Natural killer cell (primary cell): Measurements from ENCODE around the gene PRPF39. TPM values are rescaled to one million over a fixed set of nuclear protein-coding genes. Genes with fewer than 3 reads are reported as not detected.

Experiments used
- ATAC-seq, 3 donors: fragments of 150-1000 bp in 2 of 3; fragments of 200-7000 bp in 1 of 3; cut with Tn5 transposase; 1 replicate in 1 of 3; 2 replicates in 2 of 3; pipeline ENCODE4 v1.10.0; 2021; ENCODE audit warnings: mild to moderate bottlenecking in 2 of 3, moderate library complexity in 2 of 3
- DNase-seq, 2 donors: peaks; one replicate each; pipeline versions ENCODE4 v3.0.0 to v3.0.0-alpha.2; 2013 to 2021; ENCODE audit warnings: mixed read lengths in 1 of 2
- H3K27ac ChIP-seq: one replicate; pipeline ENCODE4 v1.5.1; 2013; ENCODE audit warnings: mild to moderate bottlenecking, low read length
- H3K27me3 ChIP-seq: one replicate; pipeline ENCODE4 v1.6.1; 2013; ENCODE audit warnings: low read length; ENCODE audit not compliant: control insufficient read depth, insufficient read depth
- H3K36me3 ChIP-seq: one replicate; pipeline ENCODE4 v1.6.1; 2013; ENCODE audit warnings: low read length; ENCODE audit not compliant: control insufficient read depth, insufficient read depth
- H3K4me1 ChIP-seq: one replicate; pipeline ENCODE4 v1.6.1; 2013; ENCODE audit warnings: low read length; ENCODE audit not compliant: control insufficient read depth, insufficient read depth
- H3K4me3 ChIP-seq: one replicate; pipeline ENCODE4 v1.5.1; 2013; ENCODE audit warnings: low read length
- H3K9me3 ChIP-seq: one replicate; pipeline ENCODE4 v1.6.1; 2013; ENCODE audit warnings: low read length; ENCODE audit not compliant: control insufficient read depth, insufficient read depth
- H3K27ac Mint-ChIP-seq, 2 donors: one replicate each; pipeline ENCODE4 v1.8.0; 2022; ENCODE audit warnings: mild to moderate bottlenecking in 2 of 2, mixed read lengths in 2 of 2, moderate library complexity in 1 of 2
- H3K27me3 Mint-ChIP-seq, 2 donors: one replicate each; pipeline ENCODE4 v1.8.0; 2022; ENCODE audit warnings: low read depth in 2 of 2, mixed read lengths in 2 of 2
- H3K36me3 Mint-ChIP-seq: one replicate; pipeline ENCODE4 v1.8.0; 2022; ENCODE audit warnings: mixed read lengths
- H3K4me1 Mint-ChIP-seq, 2 donors: one replicate each; pipeline ENCODE4 v1.8.0; 2022; ENCODE audit warnings: mixed read lengths in 2 of 2
- H3K4me3 Mint-ChIP-seq: one replicate; pipeline ENCODE4 v1.8.0; 2022; ENCODE audit warnings: mild to moderate bottlenecking, moderate library complexity, mixed read lengths
- H3K9me3 Mint-ChIP-seq, 2 donors: one replicate each; pipeline ENCODE4 v1.8.0; 2022; ENCODE audit warnings: mixed read lengths in 2 of 2
- WGBS: methylation state at CpG from one replicate; pipeline ENCODE4 v1.1.7; 2013; ENCODE audit warnings: missing lambda C conversion rate; ENCODE audit not compliant: insufficient coverage; 5-methylcytosine and 5-hydroxymethylcytosine counted together
- intact Hi-C: fragments of 100-400 bp; cut with micrococcal nuclease; formaldehyde crosslinking; loops from one replicate; pipeline ENCODE4 v1.14.2; 2022
- total RNA-seq, 4 donors: library from RNA; stranded (reverse); fragments of 120-200 nt in 1 of 4; gene quantifications; one replicate each; pipeline versions ENCODE4 v1.2.3 to v1.2.4, GENCODE V29; 2013 to 2022
- TF ChIP-seq, protein P1 (sequence below): fragments of 200-600 bp; IDR thresholded peaks from one replicate; pipeline ENCODE4 v1.8.0; 2022; ENCODE audit warnings: antibody characterized with exemption

PRPF39 gene, protein sequence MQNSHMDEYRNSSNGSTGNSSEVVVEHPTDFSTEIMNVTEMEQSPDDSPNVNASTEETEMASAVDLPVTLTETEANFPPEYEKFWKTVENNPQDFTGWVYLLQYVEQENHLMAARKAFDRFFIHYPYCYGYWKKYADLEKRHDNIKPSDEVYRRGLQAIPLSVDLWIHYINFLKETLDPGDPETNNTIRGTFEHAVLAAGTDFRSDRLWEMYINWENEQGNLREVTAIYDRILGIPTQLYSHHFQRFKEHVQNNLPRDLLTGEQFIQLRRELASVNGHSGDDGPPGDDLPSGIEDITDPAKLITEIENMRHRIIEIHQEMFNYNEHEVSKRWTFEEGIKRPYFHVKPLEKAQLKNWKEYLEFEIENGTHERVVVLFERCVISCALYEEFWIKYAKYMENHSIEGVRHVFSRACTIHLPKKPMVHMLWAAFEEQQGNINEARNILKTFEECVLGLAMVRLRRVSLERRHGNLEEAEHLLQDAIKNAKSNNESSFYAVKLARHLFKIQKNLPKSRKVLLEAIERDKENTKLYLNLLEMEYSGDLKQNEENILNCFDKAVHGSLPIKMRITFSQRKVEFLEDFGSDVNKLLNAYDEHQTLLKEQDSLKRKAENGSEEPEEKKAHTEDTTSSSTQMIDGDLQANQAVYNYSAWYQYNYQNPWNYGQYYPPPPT
- 10 to 100 TPM; 49.2 to 61.2 (median 52.5) TPM for total RNA-seq
- total RNA-seq (2013), result 62.0 TPM

DNA sequence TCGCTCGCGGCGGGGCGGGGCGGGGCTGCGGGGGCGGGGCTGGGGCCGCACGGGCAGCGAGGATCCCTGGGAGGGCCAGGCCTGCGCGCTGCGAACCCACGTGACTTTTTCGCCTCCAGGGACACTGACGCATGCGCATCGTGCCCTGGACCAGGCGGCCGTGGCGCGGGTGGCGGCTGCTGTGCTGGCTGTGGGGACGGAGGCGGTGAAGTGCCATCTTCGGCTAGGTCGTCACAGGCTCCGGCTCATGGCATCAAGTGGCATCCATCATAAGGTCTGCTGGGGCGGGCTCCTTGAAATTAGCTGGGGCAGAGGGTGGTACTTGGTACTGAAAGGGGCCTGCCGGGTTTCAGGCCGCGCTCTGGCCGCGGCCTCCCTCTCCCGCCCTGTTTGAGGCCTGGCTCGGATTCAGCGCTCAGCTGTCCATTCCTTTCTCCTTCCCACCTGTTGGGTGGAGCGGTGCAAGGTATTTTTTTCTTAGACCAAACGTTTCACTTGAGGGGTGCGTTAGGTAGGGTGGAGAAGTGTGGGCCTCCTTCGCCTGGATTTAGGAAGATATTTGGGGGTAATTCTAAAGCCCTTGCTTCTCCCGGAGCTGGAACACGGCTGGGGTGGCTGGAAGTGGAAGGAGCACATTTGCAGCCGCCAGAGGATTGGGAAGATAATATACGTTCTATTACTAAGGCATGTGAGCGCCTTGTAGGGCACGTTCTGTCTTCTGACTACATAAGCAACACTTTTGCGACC lies at the start of gene PRPF39:
Gene PRPF39, plus strand, starts transcription at position 141 of the 747 bp plus-strand sequence. CDS start 11,124 bp downstream, outside the sequence.
- H3K4me1 Mint-ChIP-seq, result peaks cover 43 to 47% of the 10 kb centered on the region in 2 donors
- H3K4me3 Mint-ChIP-seq, result peak within 1 kb of the TSS; percentile 95
- H3K27me3 Mint-ChIP-seq, result no peaks in the 10 kb centered on the region
- no peaks in the 10 kb centered on the region for H3K36me3 Mint-ChIP-seq
- DNase-seq (peak; percentile 94 to 99), ATAC-seq (peak; percentile 92 to 98 (median 95))
- TF ChIP-seq, protein P1, sequence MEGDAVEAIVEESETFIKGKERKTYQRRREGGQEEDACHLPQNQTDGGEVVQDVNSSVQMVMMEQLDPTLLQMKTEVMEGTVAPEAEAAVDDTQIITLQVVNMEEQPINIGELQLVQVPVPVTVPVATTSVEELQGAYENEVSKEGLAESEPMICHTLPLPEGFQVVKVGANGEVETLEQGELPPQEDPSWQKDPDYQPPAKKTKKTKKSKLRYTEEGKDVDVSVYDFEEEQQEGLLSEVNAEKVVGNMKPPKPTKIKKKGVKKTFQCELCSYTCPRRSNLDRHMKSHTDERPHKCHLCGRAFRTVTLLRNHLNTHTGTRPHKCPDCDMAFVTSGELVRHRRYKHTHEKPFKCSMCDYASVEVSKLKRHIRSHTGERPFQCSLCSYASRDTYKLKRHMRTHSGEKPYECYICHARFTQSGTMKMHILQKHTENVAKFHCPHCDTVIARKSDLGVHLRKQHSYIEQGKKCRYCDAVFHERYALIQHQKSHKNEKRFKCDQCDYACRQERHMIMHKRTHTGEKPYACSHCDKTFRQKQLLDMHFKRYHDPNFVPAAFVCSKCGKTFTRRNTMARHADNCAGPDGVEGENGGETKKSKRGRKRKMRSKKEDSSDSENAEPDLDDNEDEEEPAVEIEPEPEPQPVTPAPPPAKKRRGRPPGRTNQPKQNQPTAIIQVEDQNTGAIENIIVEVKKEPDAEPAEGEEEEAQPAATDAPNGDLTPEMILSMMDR, result no peak
- Histone ChIP-seq H3K27me3 (no peaks in the 10 kb centered on the region), H3K9me3 (no peaks in the 10 kb centered on the region), H3K27ac (peak within 1 kb of the TSS; percentile 69), H3K4me3 (peak within 1 kb of the TSS; percentile 82), H3K4me1 (peaks cover 12% of the 10 kb centered on the region), H3K36me3 (no peaks in the 10 kb centered on the region)
- 0% methylated on average over 46 of the region's 49 CpGs for WGBS
- intact Hi-C loops, result loop anchor here (1.0 to 2.0 kb wide), 3 partner anchors 50 to 187 kb away; partner anchors contain the start of genes FKBP3 and MIS18BP1
- no peaks in the 10 kb centered on the region for H3K9me3 Mint-ChIP-seq
- H3K27ac Mint-ChIP-seq, result peak within 1 kb of the TSS; percentile 89 to 96

DNA sequence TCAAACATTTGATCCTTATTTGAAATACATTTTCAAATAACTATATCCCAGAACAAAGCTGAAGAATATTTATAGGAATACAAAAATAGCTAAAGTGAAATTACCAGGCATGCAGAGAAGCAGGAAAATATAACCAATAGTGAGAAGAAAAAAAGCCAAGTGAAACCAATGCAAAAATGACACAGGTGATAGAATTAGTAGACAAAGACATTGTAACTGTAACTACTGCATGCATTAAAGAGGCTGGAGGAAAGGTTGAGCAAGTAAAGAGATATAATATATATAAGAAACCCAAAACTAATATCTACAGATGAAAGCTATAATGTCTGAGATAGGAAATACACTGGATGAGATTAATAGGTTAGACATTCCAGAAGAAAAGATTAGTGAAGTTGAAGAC lies 49.2 kb upstream of the PRPF39 start:
- TF ChIP-seq, protein P1, result no peak
- intact Hi-C loops, result no loop called here

GRCh38 chr14:45038256-45038655 lies 45.7 kb upstream of the PRPF39 start:
- Mint-ChIP-seq H3K36me3 (no peaks in the 10 kb centered on the region), H3K4me3 (no peak overlapping the region)
- H3K4me1 ChIP-seq, result no peaks in the 10 kb centered on the region

More for the DNA sequence above, 49.2 kb upstream of the PRPF39 start:
- Histone ChIP-seq H3K4me1 (no peaks in the 10 kb centered on the region), H3K4me3 (no peak overlapping the region), H3K27me3 (no peaks in the 10 kb centered on the region), H3K36me3 (peaks cover 20% of the 10 kb centered on the region), H3K27ac (no peak overlapping the region), H3K9me3 (no peaks in the 10 kb centered on the region)
- no peak for DNase-seq
- no peaks in the 10 kb centered on the region for H3K36me3 Mint-ChIP-seq
- H3K27ac Mint-ChIP-seq, result no peak overlapping the region
- no peak overlapping the region for H3K4me3 Mint-ChIP-seq
- H3K4me1 Mint-ChIP-seq, result no peaks in the 10 kb centered on the region
- H3K27me3 Mint-ChIP-seq, result no peaks in the 10 kb centered on the region
- no peaks in the 10 kb centered on the region for H3K9me3 Mint-ChIP-seq
- ATAC-seq, result no peak

More at GRCh38 chr14:45038256-45038655, 45.7 kb upstream of the PRPF39 start:
- H3K9me3 ChIP-seq, result no peaks in the 10 kb centered on the region
- WGBS, result 99% methylated on average over 5 of the region's 5 CpGs
- H3K27ac ChIP-seq, result no peak overlapping the region
- Mint-ChIP-seq H3K4me1 (no peaks in the 10 kb centered on the region), H3K9me3 (no peaks in the 10 kb centered on the region), H3K27ac (no peak overlapping the region), H3K27me3 (no peaks in the 10 kb centered on the region)
- intact Hi-C loops, result no loop called here
- ATAC-seq, result no peak
- H3K36me3 ChIP-seq, result peaks cover 15% of the 10 kb centered on the region
- no peak overlapping the region for H3K4me3 ChIP-seq
- no peak for DNase-seq
- no peaks in the 10 kb centered on the region for H3K27me3 ChIP-seq
- TF ChIP-seq, protein P1, result no peak
